ENCODE results near the gene NOC2L.

Gene NOC2L

GRCh38 chr1:975896-976683, 17.0 kb upstream of the NOC2L start:
- Histone ChIP-seq H3K9ac (no peak overlapping the region; the same call in 1 of the 2 replicates), H3K4me3 (IDR thresholded peaks at IDR 0.05; ENCODE audit: insufficient read depth, low read depth, low read length) (no peak overlapping the region), H2AFZ (ENCODE audit: low read depth) (peak overlapping the region; percentile 93)

GRCh38 chr1:975365-975764, 16.3 kb upstream of the NOC2L start:
- H3K27ac ChIP-seq, result no peak overlapping the region
- no peaks in the 10 kb centered on the region for H4K20me1 ChIP-seq (ENCODE audit: insufficient read depth)
- no peak overlapping the region for H3K9ac ChIP-seq
- H3K27me3 ChIP-seq (ENCODE audit: insufficient read depth, low read depth), result peaks cover 43% of the 10 kb centered on the region
- no peak for TF ChIP-seq CTCF (conservative IDR thresholded peaks at IDR 0.05; ENCODE audit: low read depth, low read length)
- H3K4me3 ChIP-seq (IDR thresholded peaks at IDR 0.05; ENCODE audit: insufficient read depth, low read depth, low read length), result no peak overlapping the region
- peak overlapping the region; percentile 93; the same call in 1 of the 2 replicates for H2AFZ ChIP-seq (ENCODE audit: low read depth)
- H3K36me3 ChIP-seq (ENCODE audit: insufficient read depth), result no peaks in the 10 kb centered on the region
- H3K79me2 ChIP-seq (ENCODE audit: insufficient read depth, low read depth), result no peaks in the 10 kb centered on the region
- H3K4me2 ChIP-seq, result peak overlapping the region; percentile 95; the same call in 1 of the 2 replicates
- peaks cover 13% of the 10 kb centered on the region for H3K4me1 ChIP-seq (ENCODE audit: low read depth, poor library complexity, severe bottlenecking)

More at GRCh38 chr1:975896-976683, 17.0 kb upstream of the NOC2L start:
- peaks cover 49% of the 10 kb centered on the region for H3K27me3 ChIP-seq (ENCODE audit: insufficient read depth, low read depth)
- H3K36me3 ChIP-seq (ENCODE audit: insufficient read depth), result no peaks in the 10 kb centered on the region
- H3K79me2 ChIP-seq (ENCODE audit: insufficient read depth, low read depth), result no peaks in the 10 kb centered on the region
- no peak overlapping the region for H3K27ac ChIP-seq
- TF ChIP-seq CTCF (conservative IDR thresholded peaks at IDR 0.05; ENCODE audit: low read depth, low read length), result peak; percentile 74
- H3K4me1 ChIP-seq (ENCODE audit: low read depth, poor library complexity, severe bottlenecking), result peaks cover 13% of the 10 kb centered on the region
- H3K4me2 ChIP-seq, result peak overlapping the region; percentile 95
- H4K20me1 ChIP-seq (ENCODE audit: insufficient read depth), result no peaks in the 10 kb centered on the region

- Histone ChIP-seq H3K79me2 (ENCODE audit: insufficient read depth, low read depth) (no peaks in the 10 kb centered on the region), H3K36me3 (ENCODE audit: insufficient read depth) (no peaks in the 10 kb centered on the region), H3K4me3 (IDR thresholded peaks at IDR 0.05; ENCODE audit: insufficient read depth, low read depth, low read length) (no peak overlapping the region), H4K20me1 (ENCODE audit: insufficient read depth) (no peaks in the 10 kb centered on the region), H3K4me1 (ENCODE audit: low read depth, poor library complexity, severe bottlenecking) (peaks cover 13% of the 10 kb centered on the region), H3K9ac (no peak overlapping the region), H2AFZ (ENCODE audit: low read depth) (no peak overlapping the region), H3K4me2 (no peak overlapping the region), H3K27ac (no peak overlapping the region), H3K27me3 (ENCODE audit: insufficient read depth, low read depth) (peaks cover 37% of the 10 kb centered on the region)
- no peak for TF ChIP-seq CTCF (conservative IDR thresholded peaks at IDR 0.05; ENCODE audit: low read depth, low read length)
These were observed 15.8 kb upstream of the NOC2L start for GRCh38 chr1:974687-975328.

- H3K79me2 ChIP-seq (ENCODE audit: insufficient read depth, low read depth), result no peaks in the 10 kb centered on the region
- no peak overlapping the region for H2AFZ ChIP-seq (ENCODE audit: low read depth)
- no peak overlapping the region for H3K4me3 ChIP-seq (IDR thresholded peaks at IDR 0.05; ENCODE audit: insufficient read depth, low read depth, low read length)
- no peaks in the 10 kb centered on the region for H4K20me1 ChIP-seq (ENCODE audit: insufficient read depth)
- no peak overlapping the region for H3K4me2 ChIP-seq
- peaks cover 13% of the 10 kb centered on the region for H3K4me1 ChIP-seq (ENCODE audit: low read depth, poor library complexity, severe bottlenecking)
- H3K27me3 ChIP-seq (ENCODE audit: insufficient read depth, low read depth), result peaks cover 32% of the 10 kb centered on the region
- no peak for TF ChIP-seq CTCF (conservative IDR thresholded peaks at IDR 0.05; ENCODE audit: low read depth, low read length)
- no peaks in the 10 kb centered on the region for H3K36me3 ChIP-seq (ENCODE audit: insufficient read depth)
- no peak overlapping the region for H3K9ac ChIP-seq
- no peak overlapping the region for H3K27ac ChIP-seq
These were observed 15.2 kb upstream of the NOC2L start for GRCh38 chr1:974293-974640.

All from KMS-11 (cell line).